HG03521 (cell line): ENCODE data around the gene KCTD1.

Experiments
- ATAC-seq: cut with Tn5 transposase; IDR thresholded peaks from one replicate; pipeline ENCODE4 v1.9.1; 2021; ENCODE audit warnings: mild to moderate bottlenecking, moderate library complexity; ENCODE audit not compliant: unreplicated experiment

Gene KCTD1

DNA sequence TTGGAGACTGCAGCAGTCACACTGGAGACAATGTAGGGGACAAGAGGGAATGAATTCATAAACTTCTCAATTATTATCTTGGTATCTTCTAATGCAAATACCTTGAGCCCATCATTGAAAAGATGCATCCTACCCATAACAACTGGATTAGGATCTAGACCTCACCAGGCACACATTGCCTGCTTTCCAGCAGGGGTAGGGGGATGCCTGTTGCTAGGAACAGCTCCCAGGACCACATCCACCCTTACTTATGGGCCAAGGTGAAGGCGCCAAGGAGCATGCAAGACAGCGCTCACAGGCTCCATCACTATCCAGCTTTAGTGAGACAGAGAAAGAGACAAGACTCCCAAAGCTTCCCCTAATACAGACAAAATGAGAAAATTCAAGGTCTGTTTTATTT, 24.4 kb downstream of the KCTD1 start:
- ATAC-seq = no peak

DNA sequence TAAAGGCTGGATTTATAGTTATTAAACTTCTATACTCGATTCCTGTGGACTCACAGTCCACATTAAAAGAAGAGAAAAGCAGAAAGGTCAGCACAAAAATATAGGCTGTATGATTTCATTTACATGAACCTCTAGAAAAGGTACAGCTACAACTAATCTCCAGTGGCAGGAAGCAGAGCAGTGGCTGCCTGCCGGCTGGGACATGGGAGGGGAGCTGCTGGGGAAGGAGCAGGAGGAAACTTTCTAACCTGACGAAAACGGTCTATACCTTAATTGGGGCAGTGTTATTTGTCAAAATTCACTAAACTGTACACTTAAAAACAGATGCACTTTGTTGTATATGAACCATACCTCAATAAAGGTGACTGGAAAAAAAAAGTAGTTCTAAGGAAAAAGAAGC, 26.7 kb downstream of the KCTD1 start:
- no peak for ATAC-seq

DNA sequence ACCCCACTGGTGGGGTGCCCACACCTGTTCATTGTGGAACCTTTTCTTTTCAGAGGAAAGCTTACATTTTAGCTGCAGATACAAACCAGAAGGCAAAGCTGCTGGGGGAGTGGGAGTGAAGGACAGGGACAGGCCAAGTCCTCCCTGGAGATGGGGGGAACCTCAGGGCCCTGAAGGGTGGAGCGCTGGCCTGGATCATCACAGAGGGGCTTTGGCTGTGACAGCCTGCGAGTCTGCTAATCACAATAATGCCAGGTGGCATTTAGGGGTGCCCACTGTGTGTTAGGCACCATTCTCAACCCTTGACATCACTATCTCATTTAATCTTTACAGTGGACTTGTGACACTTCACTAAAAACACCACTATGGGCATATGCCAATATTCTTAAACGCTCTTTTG, 27.4 kb downstream of the KCTD1 start:
- no peak for ATAC-seq

GRCh38 chr18:26519114-26519513, 29.2 kb downstream of the KCTD1 start:
- ATAC-seq = no peak

- ATAC-seq = no peak
These were observed 31.4 kb downstream of the KCTD1 start for GRCh38 chr18:26516964-26517363.

- ATAC-seq = no peak
These were observed 32.5 kb downstream of the KCTD1 start for GRCh38 chr18:26515643-26516487.

- no peak for ATAC-seq
These were observed 36.8 kb downstream of the KCTD1 start for GRCh38 chr18:26511339-26512071.

DNA sequence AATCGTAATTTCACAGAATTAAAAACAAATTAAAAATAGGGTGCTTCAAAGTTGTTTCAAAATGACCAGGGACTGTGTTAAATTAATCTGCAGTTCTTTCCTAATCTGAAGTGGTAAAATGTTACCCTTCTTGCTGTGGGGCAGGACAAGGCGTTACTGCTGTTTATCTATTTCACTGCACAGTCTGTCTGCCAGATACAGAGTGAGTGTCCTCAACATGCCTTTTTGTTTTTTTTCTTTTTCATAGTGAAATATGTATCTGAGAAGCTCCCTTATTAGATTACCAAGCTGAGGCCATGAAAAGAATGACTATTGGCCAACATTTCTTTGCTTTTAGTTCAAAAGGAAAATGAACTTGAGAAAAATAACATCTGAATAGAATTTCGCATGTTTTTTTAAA, 38.0 kb downstream of the KCTD1 start:
- no peak for ATAC-seq

GRCh38 chr18:26506012-26506411, 42.3 kb downstream of the KCTD1 start:
- no peak for ATAC-seq

- no peak for ATAC-seq
These were observed 43.5 kb downstream of the KCTD1 start for GRCh38 chr18:26504831-26505230.

DNA sequence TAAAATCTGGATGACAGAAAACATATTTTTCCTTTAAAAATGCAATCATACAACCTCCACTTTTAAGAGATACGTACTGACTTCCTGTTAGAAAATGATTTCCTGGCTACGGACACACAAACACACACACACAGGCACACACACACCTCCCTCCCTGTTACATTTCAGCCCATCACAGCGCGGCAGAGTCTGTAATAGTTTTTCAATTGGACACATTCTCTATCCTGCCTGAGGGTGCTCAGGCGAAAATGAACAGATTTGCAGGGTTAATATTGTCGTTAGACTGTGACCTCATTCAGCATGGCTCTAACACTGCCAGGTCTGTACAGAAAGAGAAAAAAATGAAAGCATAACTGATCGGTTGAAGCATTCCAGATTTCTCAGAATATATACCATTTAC, 45.0 kb downstream of the KCTD1 start:
- no peak for ATAC-seq

DNA sequence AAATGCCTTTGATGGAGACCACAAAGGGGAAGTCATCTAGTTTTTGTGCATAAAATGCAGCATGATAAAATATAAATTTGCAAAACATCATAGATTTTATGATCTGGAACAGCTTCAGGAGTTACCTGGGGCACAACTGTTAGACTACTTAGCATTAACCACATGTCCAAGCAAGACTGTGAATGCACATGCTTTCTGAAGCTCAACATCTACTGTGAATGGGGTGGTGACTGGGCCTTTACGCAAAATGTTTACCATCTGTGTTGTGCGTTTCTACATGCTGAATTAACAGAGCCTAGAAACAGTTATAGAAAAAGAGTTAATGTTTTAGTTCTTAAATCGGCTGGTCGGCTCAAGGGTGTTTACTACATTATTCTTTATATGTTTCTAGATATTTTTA, 45.5 kb downstream of the KCTD1 start:
- no peak for ATAC-seq

DNA sequence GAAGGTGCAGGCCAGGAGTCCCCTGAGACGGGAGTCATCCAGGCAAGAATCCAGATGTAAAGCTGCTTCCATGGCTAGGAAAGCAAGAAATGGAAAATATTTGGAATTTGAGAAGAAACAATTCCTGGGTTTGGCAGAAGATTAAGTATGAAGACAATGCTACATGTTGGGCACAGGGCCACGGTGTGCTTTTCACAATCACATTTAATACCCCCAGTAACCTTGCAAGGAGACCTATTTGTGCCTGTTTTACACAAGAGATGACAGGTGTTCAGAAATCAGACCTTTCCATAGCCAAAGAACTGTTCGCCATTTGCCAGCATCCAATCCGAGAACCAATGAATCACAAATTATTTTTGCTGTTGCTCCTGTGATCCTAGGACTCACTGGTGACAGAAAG, 50.5 kb downstream of the KCTD1 start:
- no peak for ATAC-seq

GRCh38 chr18:26496528-26496927, 51.8 kb downstream of the KCTD1 start:
- no peak for ATAC-seq

DNA sequence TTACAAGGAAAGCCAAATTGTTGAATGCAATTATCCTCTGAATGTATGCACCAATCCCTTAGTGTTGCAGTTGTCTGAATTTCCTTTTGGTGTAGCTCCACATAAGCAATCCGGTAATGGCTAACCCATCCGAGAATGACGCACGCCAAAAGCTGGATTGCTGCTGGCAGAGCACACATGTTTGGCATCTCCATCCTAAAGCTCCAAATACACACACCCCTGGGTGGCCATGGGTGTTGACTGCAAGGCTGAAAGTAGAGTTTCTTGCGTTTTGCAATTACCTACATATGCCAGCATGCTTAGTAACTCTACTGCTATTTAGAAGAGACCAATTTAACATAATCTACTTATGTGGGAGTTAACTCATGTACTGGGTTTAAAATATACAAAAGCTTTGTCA, 53.1 kb downstream of the KCTD1 start:
- ATAC-seq = no peak

DNA sequence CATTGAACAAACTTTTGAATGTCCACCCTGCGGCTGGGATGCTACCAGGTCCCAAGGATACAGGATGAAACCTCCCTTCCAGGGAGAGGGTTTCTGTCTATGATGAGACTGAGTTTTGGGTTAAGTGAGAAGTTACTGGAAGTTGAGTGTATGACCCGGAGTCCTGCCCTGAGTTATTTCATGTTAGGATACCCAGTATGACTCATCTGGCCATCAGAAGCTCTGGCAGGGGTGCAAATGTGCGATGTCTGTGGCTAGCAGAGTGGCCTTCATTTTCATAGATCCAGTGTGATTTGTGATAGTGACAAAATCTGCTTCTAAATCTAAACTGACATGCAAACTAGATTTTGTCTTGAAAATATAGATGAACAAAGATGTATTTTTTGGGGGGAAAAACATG, 55.3 kb downstream of the KCTD1 start:
- no peak for ATAC-seq

GRCh38 chr18:26491194-26491816, 57.0 kb downstream of the KCTD1 start:
- ATAC-seq = no peak

DNA sequence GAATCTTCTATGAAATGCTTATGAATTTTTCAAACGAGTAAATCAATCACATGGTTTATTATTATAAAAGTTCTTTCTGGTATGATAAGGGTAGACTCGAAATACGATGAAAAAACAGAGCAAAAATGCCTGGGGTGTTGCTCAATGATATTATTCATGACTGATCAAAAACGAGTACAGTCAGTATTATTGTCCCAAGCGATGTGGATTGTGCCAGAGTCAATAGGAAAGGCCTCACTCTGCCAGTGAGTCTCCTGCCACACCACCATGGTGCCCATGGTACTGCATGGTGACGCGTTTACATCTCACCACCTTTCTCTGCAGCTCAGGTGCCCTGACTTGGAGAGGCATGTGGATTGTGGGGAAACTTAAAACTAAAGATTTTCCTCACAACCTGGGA, 58.5 kb downstream of the KCTD1 start:
- ATAC-seq = no peak

- ATAC-seq = no peak
These were observed 59.2 kb downstream of the KCTD1 start for GRCh38 chr18:26489191-26489590.

- ATAC-seq = no peak
These were observed 59.8 kb downstream of the KCTD1 start for GRCh38 chr18:26488417-26489009.

- ATAC-seq = peak; percentile 85
These were observed 60.9 kb downstream of the KCTD1 start for GRCh38 chr18:26487437-26487836.

DNA sequence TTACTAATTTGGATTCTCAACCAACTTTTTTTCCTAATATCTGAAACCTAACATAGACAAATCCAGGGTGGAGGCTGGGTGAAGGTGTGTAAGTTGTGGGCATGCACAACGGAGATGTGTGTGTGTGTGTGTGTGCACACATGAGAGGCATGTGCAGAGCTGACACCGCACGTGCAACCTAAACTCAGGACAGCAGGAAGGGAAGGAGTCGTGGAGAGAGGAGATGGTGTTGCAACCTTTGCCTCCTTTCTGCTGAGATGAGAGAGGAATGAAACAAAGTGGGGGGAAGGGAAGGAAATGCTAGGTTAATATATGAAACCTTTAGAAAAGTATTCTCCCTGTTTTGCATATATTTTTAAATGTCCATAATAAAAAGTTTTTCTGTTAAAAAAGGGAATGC, 64.7 kb downstream of the KCTD1 start:
- no peak for ATAC-seq
